GM12874 (cell line): ENCODE results near the gene CEP85.

ENCODE experiments used
- TF ChIP-seq, protein P1 (sequence below): IDR thresholded peaks from 2 replicates; pipeline ENCODE4 v1.5.1; 2011; ENCODE audit warnings: low read depth, mild to moderate bottlenecking, control low read depth, low read length, moderate library complexity; ENCODE audit not compliant: insufficient read depth

CEP85 gene

DNA sequence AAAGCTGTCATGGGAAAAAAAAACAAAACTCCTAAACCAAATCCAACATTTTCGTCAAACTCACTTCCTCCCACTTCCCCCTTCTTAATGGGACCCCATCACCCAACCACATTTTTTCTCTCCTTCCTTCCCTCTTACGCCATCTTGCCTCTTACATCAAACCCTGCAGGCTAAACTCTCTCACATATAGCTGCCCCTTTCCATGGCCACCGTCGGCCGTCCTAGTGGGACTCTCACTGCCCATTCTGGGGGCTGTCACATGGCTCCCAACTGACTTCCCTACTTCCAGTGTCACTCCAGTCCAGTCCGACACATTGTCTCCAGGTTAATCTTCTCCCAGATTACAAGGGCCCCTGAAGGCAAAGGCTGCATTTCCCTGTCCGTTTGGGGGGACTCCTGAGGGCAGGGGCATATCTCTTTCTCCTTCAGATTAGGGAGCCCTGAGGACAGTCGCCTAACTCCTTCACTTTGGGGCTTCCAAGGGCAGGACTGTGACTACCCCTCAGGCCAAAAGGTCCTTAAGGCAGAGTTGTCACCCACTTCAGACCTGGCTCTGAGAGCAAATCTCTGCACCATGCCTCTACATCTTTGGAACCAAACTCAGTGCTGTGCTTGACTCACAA lies 71.8 kb downstream of the CEP85 start:
- TF ChIP-seq, protein P1, sequence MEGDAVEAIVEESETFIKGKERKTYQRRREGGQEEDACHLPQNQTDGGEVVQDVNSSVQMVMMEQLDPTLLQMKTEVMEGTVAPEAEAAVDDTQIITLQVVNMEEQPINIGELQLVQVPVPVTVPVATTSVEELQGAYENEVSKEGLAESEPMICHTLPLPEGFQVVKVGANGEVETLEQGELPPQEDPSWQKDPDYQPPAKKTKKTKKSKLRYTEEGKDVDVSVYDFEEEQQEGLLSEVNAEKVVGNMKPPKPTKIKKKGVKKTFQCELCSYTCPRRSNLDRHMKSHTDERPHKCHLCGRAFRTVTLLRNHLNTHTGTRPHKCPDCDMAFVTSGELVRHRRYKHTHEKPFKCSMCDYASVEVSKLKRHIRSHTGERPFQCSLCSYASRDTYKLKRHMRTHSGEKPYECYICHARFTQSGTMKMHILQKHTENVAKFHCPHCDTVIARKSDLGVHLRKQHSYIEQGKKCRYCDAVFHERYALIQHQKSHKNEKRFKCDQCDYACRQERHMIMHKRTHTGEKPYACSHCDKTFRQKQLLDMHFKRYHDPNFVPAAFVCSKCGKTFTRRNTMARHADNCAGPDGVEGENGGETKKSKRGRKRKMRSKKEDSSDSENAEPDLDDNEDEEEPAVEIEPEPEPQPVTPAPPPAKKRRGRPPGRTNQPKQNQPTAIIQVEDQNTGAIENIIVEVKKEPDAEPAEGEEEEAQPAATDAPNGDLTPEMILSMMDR = no peak

DNA sequence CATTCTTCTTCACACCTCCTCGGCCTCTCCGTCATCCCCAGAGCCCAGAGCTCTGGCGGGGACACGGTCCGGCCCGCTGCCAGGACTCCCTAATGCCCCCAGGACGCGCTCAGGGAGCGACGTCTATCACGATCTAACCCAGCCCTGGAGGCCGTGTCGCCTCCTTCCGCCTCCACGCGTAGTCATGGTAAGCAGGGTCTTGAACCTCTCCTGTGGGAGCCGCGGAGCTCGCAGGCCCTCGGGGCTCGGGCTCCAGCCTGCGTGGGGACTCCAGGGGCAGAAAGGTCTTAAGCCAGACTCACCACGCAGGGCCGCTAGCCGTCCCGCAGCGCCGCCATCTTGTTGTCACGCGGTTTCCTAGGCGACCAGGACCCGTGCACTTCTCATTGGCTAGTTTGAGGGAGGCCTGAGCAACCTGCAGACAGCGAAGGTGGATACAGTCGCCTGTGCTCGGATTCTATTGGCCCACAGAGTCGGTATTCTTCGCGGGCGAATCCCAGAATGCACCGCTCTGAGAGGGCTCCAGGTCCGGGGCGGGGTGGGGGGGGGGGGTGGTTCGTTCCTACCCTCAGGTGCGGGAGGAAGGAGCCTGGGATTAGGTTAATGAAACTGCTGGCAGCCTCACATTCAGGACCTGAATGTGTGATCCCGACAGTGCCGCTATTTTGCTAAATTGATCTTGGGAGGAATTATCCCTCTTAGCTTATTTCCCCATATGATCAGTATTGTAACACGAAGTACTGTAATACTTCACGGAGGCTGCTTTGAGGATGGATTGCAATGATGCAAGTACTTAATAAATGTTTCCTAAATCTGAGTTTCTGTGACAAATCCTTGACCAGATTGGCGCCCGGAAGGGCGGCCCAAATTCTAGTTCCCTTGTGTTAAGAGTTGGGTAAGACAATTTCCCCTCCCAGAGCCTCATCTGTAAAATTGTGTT lies 72.6 kb downstream of the CEP85 start, which contains the start of gene UBXN11:
UBXN11 (minus strand) TSS at position 347 of the 940 bp plus-strand sequence. CDS start 3,753 bp downstream, outside the sequence.
- TF ChIP-seq, protein P1 = no peak

DNA sequence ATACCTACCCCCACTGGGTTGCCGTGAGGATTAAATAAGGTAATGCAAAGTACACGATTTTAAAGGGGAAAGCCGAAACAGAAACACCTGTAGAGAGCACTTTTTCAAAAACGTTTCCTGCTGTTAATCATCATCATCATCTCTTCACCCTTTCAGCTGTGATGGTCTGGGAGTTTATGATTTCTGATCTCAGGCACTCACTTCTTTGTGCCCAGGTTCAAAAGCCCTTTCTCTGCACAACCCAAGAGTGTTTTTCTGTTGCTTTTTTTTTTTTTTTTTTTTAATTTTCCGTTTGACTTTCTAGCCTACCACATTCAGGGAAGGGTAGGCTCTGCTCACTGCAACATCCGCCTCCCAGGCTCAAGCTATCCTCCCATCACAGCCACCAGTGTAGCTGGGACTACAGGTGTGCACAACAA lies 73.4 kb downstream of the CEP85 start:
- TF ChIP-seq, protein P1 = no peak

DNA sequence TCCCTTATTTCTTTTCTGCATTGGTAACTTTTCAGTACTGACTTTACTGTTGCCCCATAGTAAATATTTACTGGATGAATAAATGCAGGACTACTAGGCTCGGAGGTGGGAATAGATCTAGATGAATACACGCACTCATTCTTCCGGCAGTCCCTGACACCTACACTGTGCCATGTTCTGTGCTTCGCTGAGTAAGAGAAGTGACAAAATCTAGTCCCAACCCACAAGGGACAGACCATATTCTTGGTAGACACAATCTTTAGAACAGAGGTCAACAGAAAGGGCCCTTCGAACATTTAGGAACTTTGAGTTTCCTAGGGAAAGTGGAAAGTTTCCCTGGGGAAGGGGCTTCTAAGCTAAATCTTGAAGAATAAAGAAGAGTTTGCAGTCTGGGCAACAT lies 80.5 kb downstream of the CEP85 start:
- TF ChIP-seq, protein P1 = no peak

DNA sequence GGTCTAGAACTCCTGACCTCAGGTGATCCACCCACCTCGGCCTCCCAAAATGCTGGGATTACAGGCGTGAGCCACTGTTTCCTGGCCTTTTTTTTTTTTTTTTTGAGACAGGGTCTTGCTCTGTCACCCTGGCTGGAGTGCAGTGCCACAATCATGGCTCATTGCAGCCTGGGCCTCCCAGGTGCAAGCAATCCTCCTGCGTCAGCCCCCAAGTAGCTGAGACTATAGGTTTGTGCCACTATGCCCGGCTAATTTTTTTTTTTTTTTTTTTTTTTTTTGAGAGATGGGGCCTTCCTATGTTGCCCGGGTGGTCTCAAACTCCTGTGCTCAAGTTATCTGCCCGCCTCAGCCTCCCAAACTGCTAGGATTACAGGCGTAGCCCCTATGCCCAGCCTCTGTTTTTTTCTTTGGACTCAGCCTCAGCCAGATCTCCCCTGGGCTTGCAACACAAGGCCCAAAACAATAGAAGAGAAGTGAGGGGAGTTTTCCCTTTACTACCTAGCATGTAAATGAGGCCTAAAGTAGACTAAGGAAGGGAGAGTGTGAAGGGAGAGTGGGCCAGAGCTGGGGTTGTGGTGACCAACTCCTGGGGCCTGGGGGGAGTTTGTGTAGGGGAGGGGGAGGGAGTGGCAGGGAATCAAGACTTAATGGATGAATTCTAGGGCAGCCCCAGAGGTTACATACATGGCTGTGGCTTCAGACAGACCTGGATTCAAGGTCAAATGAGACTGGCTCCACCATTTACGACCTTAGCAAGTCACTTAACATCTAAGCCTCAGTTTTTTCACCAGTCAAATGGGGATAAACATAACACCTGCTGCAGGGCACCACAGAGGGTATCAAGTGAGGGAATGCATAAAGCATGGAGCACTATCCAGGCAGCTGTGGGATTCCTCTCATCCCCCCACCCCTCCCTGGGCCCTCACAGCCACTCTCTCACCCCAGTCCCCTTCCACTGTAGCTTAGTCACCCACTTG lies 82.2 kb downstream of the CEP85 start:
- TF ChIP-seq, protein P1 = no peak

DNA sequence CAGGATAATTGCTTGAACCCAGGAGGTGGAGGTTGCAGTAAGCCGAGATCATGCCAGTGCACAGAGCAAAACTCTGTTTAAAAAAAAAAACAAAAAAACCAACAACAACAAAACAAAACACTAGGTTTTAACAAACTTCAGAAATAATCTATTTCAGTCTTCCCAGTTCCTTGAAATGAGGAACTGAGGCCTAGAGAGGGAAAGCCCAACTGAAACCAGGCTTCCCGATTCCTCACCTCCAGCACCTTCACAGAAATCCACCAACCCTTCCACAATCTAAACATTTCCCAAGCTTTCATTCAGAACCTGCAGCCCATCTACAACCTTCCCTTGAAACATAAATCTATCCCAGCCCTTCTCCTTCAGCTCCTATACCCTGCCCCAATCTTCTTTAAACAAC lies 83.1 kb downstream of the CEP85 start:
- TF ChIP-seq, protein P1 = no peak
